ENCODE results near the gene CYB5B.
"Not testable (repeated sequence)": the region's sequence is repeated elsewhere in the genome, so short reads cannot be mapped to it uniquely, and the experiment has no call there.

The CYB5B gene

DNA sequence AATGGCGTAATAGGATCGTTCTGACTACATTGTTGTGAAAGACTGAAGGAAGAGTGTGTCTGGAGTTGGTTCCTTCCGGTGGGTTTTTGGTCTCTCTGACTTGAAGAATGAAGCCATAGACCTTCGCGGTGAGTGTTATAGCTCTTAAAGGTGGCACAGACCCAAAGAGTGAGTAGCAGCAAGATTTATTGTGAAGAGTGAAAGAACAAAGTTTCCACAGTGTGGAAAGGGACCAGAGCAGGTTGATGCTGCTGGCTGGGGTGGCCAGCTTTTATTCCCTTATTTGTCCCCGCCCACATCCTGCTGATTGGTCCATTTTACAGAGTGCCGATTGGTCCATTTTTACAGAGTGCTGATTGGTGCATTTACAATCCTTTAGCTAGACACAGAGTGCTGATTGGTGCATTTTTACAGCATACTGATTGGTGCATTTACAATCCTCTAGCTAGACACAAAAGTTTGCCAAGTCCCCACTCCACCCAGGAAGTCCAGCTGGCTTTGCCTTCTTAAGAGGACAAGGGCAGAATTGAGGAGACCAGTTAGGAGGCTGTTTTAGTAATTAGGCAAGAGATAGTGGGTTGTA lies 4.7 kb downstream of the CYB5B start:
- H3K4me3 ChIP-seq (ENCODE audit: low read depth, low read length); H3K9ac ChIP-seq (ENCODE audit: low read depth, low read length); H3K27me3 ChIP-seq (ENCODE audit: control insufficient read depth, insufficient read depth, low read length); H3K4me1 ChIP-seq (ENCODE audit: control insufficient read depth, insufficient read depth, low read length); H3K27ac ChIP-seq (ENCODE audit: low read depth, low read length); H3K9me3 ChIP-seq (ENCODE audit: control insufficient read depth, insufficient read depth, low read length): not testable (repeated sequence)
- peaks cover 67% of the 10 kb centered on the region for H3K36me3 ChIP-seq (ENCODE audit: control insufficient read depth, insufficient read depth, low read length)

DNA sequence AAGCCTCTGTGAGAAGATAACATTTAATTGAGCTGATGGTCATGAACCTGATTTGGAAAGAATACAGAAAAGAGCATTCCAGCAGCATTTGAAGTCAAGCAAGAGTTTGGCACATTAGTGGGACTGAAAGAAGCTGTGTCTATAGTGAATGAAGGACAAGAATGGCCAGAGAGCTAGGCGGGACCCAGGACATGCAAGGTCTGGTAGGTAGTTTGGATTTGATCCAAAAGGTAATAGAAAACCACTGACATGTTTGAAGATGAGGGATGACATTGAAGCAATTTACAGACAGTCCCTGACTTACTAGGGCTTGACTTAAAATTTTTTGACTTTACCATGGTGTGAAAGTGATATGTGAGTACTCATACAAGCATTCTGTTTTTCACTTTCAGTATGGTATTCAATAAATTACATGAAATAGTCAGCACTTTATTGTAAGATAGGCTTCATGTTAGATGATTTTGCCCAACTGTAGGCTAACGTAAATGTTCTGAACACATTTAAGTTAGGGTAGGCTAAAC lies 7.6 kb downstream of the CYB5B start:
- Histone ChIP-seq H3K27me3 (ENCODE audit: control insufficient read depth, insufficient read depth, low read length) (no peaks in the 10 kb centered on the region), H3K36me3 (ENCODE audit: control insufficient read depth, insufficient read depth, low read length) (peaks cover 69% of the 10 kb centered on the region), H3K9ac (ENCODE audit: low read depth, low read length) (no peak overlapping the region), H3K4me1 (ENCODE audit: control insufficient read depth, insufficient read depth, low read length) (no peaks in the 10 kb centered on the region), H3K9me3 (ENCODE audit: control insufficient read depth, insufficient read depth, low read length) (peaks cover 4% of the 10 kb centered on the region; the same call in 1 of the 2 replicates), H3K27ac (ENCODE audit: low read depth, low read length) (no peak overlapping the region), H3K4me3 (ENCODE audit: low read depth, low read length) (no peak overlapping the region)

DNA sequence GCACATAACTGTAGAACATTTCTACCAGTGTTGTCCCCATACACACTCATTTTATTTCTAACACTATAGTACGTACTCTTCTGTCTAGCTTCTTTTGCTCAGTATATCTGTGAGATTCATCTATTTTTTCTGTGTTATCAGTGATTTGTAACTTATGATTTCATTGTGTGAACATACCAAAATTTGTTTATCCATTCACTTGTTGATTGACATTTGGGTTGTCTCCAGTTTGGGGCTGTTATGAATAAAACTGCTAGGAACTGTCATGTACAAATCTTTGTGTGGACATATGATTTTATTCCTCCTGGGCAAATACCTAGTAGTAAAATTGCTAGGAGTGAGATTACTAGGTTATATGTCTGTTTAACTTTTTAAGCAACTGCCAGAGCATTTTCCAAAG lies 9.6 kb downstream of the CYB5B start:
- no peaks in the 10 kb centered on the region for H3K9me3 ChIP-seq (ENCODE audit: control insufficient read depth, insufficient read depth, low read length)
- no peak overlapping the region for H3K4me3 ChIP-seq (ENCODE audit: low read depth, low read length)
- no peaks in the 10 kb centered on the region for H3K4me1 ChIP-seq (ENCODE audit: control insufficient read depth, insufficient read depth, low read length)
- no peak overlapping the region for H3K27ac ChIP-seq (ENCODE audit: low read depth, low read length)
- H3K36me3 ChIP-seq (ENCODE audit: control insufficient read depth, insufficient read depth, low read length): peaks cover 50% of the 10 kb centered on the region
- no peak overlapping the region for H3K9ac ChIP-seq (ENCODE audit: low read depth, low read length)
- no peaks in the 10 kb centered on the region for H3K27me3 ChIP-seq (ENCODE audit: control insufficient read depth, insufficient read depth, low read length)

DNA sequence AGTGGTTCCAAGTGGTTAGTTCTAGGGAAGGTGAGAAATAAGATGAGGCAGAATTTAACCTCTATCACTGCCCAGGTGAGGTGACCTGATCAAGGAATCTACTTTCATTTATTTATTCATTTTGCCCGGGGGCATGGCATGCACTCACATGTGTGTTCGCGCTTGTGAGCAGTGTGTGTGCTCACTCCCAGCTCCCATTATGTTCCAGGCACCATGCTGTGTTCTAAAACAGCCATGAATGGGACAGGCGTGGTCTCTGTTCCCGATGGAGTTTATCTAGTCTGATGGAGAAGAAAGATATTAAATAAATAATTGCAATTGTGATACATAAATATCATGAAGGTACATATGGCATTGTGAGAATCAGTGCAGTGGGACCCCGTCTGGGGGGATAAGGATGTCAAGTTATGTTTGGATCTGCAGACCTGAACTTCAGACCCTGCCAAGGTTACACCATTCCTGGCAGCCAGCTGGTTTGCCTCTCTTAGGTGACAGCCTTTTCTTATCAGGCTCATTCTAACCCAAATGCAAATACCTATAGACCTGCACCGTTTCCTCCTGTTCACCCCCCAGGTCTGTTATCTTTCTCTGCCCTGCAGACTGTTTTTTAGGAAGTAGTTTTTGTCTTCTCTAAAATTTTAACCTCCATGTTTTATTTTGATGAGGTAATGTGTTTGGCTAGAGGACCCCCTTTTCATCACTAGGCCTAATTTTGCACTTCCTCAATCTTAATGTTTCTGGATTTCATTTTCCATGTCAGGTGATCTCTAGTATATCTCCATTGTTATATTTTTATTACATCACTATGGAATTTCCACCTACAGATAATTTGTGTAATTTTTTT lies 11.8 kb downstream of the CYB5B start:
- Histone ChIP-seq H3K27me3 (ENCODE audit: control insufficient read depth, insufficient read depth, low read length) (no peaks in the 10 kb centered on the region), H3K4me3 (ENCODE audit: low read depth, low read length) (no peak overlapping the region), H3K9me3 (ENCODE audit: control insufficient read depth, insufficient read depth, low read length) (no peaks in the 10 kb centered on the region), H3K27ac (ENCODE audit: low read depth, low read length) (no peak overlapping the region), H3K36me3 (ENCODE audit: control insufficient read depth, insufficient read depth, low read length) (peaks cover 38% of the 10 kb centered on the region), H3K9ac (ENCODE audit: low read depth, low read length) (no peak overlapping the region), H3K4me1 (ENCODE audit: control insufficient read depth, insufficient read depth, low read length) (no peaks in the 10 kb centered on the region)

DNA sequence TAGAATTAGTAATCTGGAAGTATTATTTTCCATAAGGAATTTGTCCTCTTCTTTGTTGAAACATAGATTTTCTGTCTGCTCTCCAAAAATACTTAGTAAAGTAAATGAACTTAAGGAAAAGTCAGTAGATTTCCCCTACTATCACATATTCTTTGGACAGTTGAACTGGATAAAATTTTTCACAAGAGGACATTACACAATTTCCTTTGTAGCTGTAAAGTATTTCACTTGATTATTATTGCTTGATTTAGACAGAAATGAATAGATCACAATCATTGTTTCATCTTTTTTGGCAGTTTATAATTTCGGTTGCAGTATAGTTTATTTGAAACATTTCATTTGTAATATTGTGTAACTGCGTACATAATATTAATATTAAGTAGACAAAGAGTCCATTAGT lies 12.5 kb downstream of the CYB5B start:
- no peaks in the 10 kb centered on the region for H3K9me3 ChIP-seq (ENCODE audit: control insufficient read depth, insufficient read depth, low read length)
- H3K27ac ChIP-seq (ENCODE audit: low read depth, low read length): no peak overlapping the region
- H3K4me1 ChIP-seq (ENCODE audit: control insufficient read depth, insufficient read depth, low read length): no peaks in the 10 kb centered on the region
- no peaks in the 10 kb centered on the region for H3K27me3 ChIP-seq (ENCODE audit: control insufficient read depth, insufficient read depth, low read length)
- H3K36me3 ChIP-seq (ENCODE audit: control insufficient read depth, insufficient read depth, low read length): peaks cover 31% of the 10 kb centered on the region
- H3K4me3 ChIP-seq (ENCODE audit: low read depth, low read length): no peak overlapping the region
- H3K9ac ChIP-seq (ENCODE audit: low read depth, low read length): no peak overlapping the region

DNA sequence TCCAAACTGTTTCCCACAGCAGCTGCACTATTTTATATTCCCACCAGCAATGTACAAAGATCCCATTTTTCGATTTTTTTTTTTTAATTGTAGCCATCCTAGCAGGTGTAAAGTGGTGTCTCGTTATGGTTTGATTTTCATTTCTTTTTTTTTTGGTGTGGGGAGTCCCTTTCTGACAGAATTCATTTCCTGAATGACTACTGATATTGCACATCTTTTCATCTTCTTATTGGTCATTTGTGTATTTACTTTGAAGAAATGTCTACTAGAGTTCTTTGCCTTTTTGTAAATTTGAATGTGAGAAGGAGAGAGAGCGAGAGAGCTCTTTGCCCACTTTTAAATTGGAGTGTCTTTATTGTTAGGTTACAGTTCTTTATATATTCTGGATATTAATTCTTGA lies 14.0 kb downstream of the CYB5B start:
- peaks cover 16% of the 10 kb centered on the region for H3K36me3 ChIP-seq (ENCODE audit: control insufficient read depth, insufficient read depth, low read length)

DNA sequence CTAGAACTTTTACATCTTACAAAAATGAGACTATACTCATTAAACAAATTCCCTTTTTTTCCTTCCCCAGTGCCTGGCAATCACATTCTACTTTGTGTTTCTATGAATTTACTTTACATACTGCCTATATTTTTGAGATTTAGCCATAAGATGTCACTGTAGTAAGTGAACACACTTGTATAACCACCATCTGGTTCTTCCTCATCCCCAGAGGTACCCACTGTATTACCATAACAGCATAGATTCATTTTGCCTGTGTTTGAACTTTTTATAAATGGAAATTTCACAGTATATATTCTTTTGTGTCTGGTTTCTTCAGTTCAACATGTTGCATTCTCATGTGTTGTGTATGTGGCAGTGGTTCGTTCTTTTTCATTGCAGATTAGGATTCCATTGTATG lies 15.8 kb downstream of the CYB5B start:
- Histone ChIP-seq H3K36me3 (ENCODE audit: control insufficient read depth, insufficient read depth, low read length) (peaks cover 5% of the 10 kb centered on the region; the same call in 1 of the 2 replicates), H3K27me3 (ENCODE audit: control insufficient read depth, insufficient read depth, low read length) (no peaks in the 10 kb centered on the region), H3K9me3 (ENCODE audit: control insufficient read depth, insufficient read depth, low read length) (no peaks in the 10 kb centered on the region), H3K27ac (ENCODE audit: low read depth, low read length) (no peak overlapping the region), H3K4me3 (ENCODE audit: low read depth, low read length) (no peak overlapping the region), H3K9ac (ENCODE audit: low read depth, low read length) (no peak overlapping the region), H3K4me1 (ENCODE audit: control insufficient read depth, insufficient read depth, low read length) (no peaks in the 10 kb centered on the region)

More for the DNA sequence above, 14.0 kb downstream of the CYB5B start:
- no peaks in the 10 kb centered on the region for H3K27me3 ChIP-seq (ENCODE audit: control insufficient read depth, insufficient read depth, low read length)
- no peak overlapping the region for H3K4me3 ChIP-seq (ENCODE audit: low read depth, low read length)
- H3K9ac ChIP-seq (ENCODE audit: low read depth, low read length): no peak overlapping the region
- H3K9me3 ChIP-seq (ENCODE audit: control insufficient read depth, insufficient read depth, low read length): no peaks in the 10 kb centered on the region
- H3K27ac ChIP-seq (ENCODE audit: low read depth, low read length): no peak overlapping the region
- H3K4me1 ChIP-seq (ENCODE audit: control insufficient read depth, insufficient read depth, low read length): no peaks in the 10 kb centered on the region

DNA sequence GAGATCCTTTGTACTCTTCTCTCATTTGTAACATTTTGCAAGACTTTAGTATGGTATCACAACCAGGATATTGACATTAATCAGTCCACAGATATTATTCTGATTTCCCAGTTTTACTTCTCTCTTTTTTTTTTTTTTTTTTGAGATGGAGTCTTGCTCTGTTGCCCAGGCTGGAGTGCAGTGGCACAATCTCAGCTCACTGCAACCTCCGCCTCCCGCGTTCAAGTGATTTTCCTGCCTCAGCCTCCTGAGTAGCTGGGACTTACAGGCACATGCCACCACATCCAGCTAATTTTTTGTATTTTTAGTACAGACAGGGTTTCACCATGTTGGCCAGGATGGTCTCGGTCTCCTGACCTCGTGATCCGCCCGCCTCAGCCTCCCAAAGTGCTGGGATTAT lies 16.6 kb downstream of the CYB5B start:
- H3K36me3 ChIP-seq (ENCODE audit: control insufficient read depth, insufficient read depth, low read length); H3K27ac ChIP-seq (ENCODE audit: low read depth, low read length); H3K4me1 ChIP-seq (ENCODE audit: control insufficient read depth, insufficient read depth, low read length); H3K9me3 ChIP-seq (ENCODE audit: control insufficient read depth, insufficient read depth, low read length); H3K9ac ChIP-seq (ENCODE audit: low read depth, low read length); H3K27me3 ChIP-seq (ENCODE audit: control insufficient read depth, insufficient read depth, low read length); H3K4me3 ChIP-seq (ENCODE audit: low read depth, low read length): not testable (repeated sequence)

DNA sequence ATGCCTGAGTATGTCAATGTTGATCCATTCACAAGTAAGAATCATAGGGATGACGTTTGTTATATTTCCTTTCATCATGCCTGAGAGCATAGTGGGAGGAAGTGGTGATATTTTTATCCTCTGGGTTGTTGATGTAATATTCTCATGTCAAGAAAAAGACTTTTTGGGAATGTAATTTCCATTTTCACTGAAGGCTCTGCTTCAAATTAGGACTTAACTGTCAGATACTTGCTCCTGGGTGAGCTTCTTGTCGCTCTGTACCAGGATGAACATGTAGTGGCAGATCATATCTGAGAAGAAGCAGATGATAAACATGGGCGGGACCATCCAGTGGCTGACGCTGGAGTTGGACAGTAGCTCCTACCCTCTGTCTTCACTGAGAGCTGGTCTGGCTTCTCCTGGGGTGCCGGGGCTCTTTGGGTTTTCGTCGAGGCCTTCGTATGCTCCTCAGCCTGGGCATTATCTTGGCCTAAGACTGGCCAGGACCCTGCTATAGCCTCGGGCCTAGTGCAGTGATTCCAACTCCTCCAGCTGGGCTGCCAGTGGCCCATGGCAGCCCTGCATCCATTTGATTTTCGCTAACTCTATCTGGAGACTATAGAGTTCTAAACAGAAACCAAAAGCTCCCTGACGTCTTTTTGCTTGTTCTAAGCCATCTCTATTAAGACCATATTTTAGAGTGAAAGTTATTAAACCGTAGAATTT lies 19.7 kb downstream of the CYB5B start:
- Histone ChIP-seq H3K36me3 (ENCODE audit: control insufficient read depth, insufficient read depth, low read length) (peaks cover 26% of the 10 kb centered on the region), H3K9ac (ENCODE audit: low read depth, low read length) (no peak overlapping the region), H3K27ac (ENCODE audit: low read depth, low read length) (no peak overlapping the region), H3K4me3 (ENCODE audit: low read depth, low read length) (no peak overlapping the region), H3K4me1 (ENCODE audit: control insufficient read depth, insufficient read depth, low read length) (no peaks in the 10 kb centered on the region), H3K27me3 (ENCODE audit: control insufficient read depth, insufficient read depth, low read length) (no peaks in the 10 kb centered on the region), H3K9me3 (ENCODE audit: control insufficient read depth, insufficient read depth, low read length) (no peaks in the 10 kb centered on the region)

DNA sequence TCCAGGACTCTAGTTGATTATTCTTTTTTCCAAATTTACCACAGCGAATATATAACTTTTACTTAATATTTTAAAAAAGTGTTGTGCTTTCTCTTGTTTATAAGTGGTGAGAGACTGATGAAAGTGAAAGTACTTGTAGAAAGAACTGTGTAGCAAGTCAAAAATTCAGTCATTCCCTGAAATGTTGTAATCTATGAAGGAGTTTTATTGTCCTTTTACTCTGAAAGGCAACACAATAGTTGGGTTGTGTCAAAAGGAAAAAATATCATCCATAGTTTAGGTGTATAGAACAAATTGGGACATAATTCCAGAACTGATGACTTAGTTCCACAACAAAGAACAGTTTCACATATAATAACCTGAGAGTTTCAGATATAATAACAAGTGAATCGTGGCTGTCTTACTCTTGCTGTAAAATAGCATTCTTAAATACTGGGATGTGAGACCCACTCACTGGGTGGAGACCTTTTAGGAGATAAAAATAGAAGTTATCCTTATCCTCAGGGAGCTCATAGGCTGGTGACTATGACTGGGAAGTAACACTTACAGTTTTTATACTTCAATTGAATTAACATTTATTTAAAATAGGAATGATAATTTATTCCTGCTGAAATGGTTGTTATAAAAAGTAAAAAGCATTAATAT lies 20.6 kb downstream of the CYB5B start:
- Histone ChIP-seq H3K9ac (ENCODE audit: low read depth, low read length) (no peak overlapping the region), H3K27me3 (ENCODE audit: control insufficient read depth, insufficient read depth, low read length) (no peaks in the 10 kb centered on the region), H3K9me3 (ENCODE audit: control insufficient read depth, insufficient read depth, low read length) (no peaks in the 10 kb centered on the region), H3K4me3 (ENCODE audit: low read depth, low read length) (no peak overlapping the region), H3K36me3 (ENCODE audit: control insufficient read depth, insufficient read depth, low read length) (peaks cover 35% of the 10 kb centered on the region), H3K27ac (ENCODE audit: low read depth, low read length) (no peak overlapping the region), H3K4me1 (ENCODE audit: control insufficient read depth, insufficient read depth, low read length) (no peaks in the 10 kb centered on the region)

Measured in HUES48 (cell line).